ENCODE results near the gene RPRD1B.

GRCh38 chr20:38130687-38131587, 97.4 kb downstream of the RPRD1B start:
- TF ChIP-seq CTCF (IDR thresholded peaks at IDR 0.05; ENCODE audit: control extremely low read depth in 1 of 3, insufficient read depth in 1 of 3, low read depth in 1 of 3, low read length in 3 of 3) (no peak), POLR2A (IDR thresholded peaks at IDR 0.05; ENCODE audit: control extremely low read depth in 1 of 2, low read depth in 2 of 2, low read length in 2 of 2) (no peak), MAFK (IDR thresholded peaks at IDR 0.05; ENCODE audit: low read depth, low read length) (no peak), SP2 (IDR thresholded peaks at IDR 0.05; ENCODE audit: low read length) (no peak), CHD2 (IDR thresholded peaks at IDR 0.05; ENCODE audit: low read length) (no peak), TAF1 (IDR thresholded peaks at IDR 0.05; ENCODE audit: low read depth, low read length) (no peak), GABPA (IDR thresholded peaks at IDR 0.05; ENCODE audit: borderline replicate concordance, insufficient read depth, low read length) (no peak), CEBPB (IDR thresholded peaks at IDR 0.05; ENCODE audit: low read depth, low read length) (no peak), RFX5 (IDR thresholded peaks at IDR 0.05; ENCODE audit: borderline replicate concordance, low read depth, low read length) (no peak)
